HG02840 (cell line): ENCODE measurements around the gene SEC61B.

Source experiments
- ATAC-seq: cut with Tn5 transposase; IDR thresholded peaks from one replicate; pipeline ENCODE4 v1.9.1; 2021; ENCODE audit warnings: mild to moderate bottlenecking, moderate library complexity, moderate number of reproducible peaks; ENCODE audit not compliant: unreplicated experiment, low FRiP score

The SEC61B gene

GRCh38 chr9:99221621-99222415 lies at the start of gene SEC61B, which contains the start of gene ALG2:
TSS of gene SEC61B (plus strand) at chr9:99222282. CDS start at chr9:99222364, 82 bp downstream.
TSS of gene ALG2 (minus strand) at chr9:99221942. CDS start at chr9:99221894, 48 bp downstream.
- ATAC-seq: peak; percentile 89

DNA sequence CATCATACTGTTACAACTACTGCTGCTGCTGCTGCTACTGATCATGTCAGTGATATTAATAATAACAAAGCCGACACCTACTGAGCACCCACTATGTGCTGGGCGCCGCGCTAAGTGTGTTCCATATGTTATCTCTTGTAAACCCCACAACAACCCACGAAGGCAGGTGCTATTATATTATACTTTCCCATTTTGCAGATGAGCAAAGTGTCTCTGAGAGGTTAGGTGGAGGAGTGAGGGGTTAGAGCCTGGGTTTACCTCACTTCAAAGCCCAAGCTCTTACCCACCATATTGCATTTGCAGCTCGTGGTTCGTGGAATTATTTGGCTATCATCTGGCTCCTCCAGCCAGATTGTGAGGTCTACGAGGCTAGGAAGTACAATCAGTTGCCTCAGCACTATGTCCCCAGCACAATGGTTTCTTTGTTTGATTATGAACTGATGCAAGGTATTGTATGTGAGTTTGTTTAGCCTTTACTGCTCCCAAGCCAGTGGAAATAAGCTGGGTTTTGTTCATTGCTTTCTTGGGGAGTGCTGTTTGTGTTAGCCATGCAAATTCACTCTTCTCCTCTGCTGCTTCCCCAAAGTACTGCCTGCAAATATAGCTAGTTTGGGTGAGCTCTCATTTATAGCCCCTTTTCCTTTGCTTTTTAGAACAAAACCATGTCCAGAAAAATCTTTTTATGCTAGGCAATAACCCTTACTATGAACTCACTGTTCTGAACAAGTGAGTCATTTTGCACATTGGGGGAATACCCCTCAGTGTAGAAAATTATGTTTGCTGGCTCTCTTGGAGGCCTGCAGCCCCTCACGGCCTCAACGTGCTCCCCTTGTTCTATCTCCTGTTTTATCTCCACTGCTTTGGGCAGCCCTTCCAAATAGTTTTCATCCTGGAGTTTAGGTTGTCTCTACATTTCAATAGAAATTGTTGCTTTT lies 48.2 kb upstream of the SEC61B start:
- ATAC-seq: no peak

GRCh38 chr9:99176527-99177013 lies 45.5 kb upstream of the SEC61B start:
- no peak for ATAC-seq

- ATAC-seq: no peak
Observed at GRCh38 chr9:99177576-99178366, 44.3 kb upstream of the SEC61B start.

DNA sequence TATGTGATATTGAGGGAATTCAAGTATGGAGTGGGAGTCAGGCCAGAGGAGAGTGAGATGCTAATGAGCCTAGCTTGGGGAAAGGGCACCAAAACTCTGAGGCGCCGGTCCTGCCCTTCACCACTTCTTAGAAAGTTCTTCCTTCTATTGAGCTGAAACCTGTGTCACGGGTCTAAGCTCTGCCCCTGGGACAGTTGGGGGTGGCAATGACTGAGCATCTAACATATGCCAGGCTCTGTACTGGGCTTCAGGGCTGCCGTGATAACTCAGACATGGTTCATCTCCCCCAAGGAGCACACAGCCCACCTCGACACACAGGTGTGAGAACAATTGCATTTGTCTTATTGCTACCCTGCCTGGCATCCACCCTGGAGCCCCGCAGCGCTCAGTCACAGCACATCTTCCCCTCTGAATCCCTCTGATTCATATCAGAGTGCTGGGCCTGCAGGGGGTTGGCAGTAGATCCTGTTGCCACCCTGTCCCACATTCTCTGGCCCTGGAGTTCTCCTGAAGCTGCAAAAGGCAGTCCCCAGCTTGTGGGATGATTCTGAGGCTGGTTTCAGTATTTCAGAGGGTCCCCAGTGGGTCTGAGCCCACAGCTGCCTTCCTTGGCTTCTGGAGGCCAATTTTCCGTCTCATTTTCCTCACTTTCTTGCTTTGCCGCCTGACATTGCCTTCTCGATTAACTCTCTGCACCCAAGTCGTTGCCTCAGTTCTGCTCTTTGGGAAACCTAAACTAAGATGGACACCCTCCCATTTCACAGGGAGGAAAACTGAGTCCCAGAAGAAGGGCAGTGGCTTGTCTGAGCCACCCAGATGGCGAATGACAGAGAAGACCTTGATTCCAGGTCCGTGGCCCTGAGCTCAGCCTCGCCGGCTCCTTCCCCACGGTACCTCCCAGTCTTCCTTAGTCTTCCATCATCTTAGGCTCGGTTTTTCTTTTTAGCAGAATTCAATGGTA lies 42.9 kb upstream of the SEC61B start:
- ATAC-seq: no peak

DNA sequence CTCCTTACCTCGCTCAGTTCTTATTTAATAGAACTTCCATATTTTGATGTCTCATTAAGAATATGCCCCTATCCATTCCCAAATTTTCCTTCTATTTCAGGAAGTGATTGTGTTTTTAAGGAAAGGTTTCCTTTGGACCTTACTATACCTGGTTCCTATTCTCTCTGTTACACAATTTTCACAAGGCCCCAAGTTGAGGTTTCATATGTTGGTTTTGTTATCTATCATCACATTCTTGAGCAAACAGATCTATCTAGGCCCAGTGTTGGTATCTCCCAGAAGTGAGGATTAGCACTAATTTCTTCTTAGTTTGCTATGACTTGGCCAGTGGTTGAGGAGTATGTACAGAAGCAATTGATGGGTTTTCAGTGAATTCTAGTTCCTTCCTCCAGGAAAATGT lies 41.9 kb upstream of the SEC61B start:
- ATAC-seq: no peak

DNA sequence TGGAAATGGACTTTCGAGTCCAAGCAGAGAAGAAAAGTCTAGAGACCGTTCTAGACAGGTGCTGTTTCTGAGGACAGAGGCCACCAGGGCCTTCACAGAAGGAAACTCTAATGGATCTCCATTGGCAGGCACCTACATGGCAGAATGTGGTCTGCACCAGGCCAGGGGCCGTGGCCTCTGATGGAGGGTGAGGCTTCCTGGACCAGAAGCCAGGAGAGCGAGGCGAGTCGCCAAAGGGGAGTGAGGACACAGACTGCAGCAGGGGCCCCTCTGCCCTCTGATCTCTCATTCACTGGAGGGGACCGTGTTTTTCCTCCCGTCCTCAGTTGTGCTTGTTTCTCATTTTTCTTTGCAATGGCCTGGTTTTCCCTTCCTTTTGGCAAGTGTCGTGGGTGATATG lies 41.4 kb upstream of the SEC61B start:
- ATAC-seq: no peak

DNA sequence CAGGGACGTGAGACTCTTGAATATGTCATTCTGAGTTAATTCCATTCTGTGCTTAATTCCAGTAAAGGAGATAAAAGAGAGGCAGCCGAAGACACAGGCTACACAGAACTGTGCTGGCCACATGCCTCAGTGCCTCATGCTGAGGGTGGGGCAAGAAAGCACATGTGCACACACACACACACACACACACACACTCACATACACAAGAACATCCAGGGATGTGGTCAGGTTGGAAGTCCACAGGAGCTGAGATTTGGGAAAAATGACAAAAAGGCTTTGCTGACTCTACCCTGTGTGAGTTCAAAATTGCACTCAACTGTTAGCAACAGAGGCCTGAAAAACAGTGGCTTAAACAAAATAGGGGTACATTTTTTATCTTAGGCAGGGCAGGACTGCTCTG lies 40.9 kb upstream of the SEC61B start:
- ATAC-seq: no peak

GRCh38 chr9:99181621-99182020 lies 40.5 kb upstream of the SEC61B start:
- ATAC-seq: peak; percentile 52

- no peak for ATAC-seq
Observed at GRCh38 chr9:99182356-99182755, 39.7 kb upstream of the SEC61B start.

DNA sequence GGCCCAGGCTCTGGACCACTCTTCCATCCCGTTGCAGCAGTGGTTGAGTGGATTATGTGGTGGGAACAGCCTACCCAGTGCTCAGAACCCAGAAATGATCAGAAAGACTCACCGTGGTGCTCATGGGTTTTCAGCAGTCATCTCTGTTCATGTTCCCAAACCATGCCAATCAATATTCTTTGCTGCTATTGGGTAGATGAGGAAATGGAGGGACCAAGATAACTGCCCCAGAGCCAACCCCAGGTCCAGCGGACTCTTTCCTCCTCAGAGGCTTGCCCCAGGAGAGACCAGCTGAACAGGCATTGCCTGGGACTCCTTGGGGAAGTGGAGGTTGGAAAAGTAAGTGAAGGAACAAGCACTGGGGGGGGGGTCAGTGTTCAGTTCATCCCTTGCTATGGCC lies 38.5 kb upstream of the SEC61B start:
- no peak for ATAC-seq

GRCh38 chr9:99184110-99184474 lies 38.0 kb upstream of the SEC61B start:
- no peak for ATAC-seq

DNA sequence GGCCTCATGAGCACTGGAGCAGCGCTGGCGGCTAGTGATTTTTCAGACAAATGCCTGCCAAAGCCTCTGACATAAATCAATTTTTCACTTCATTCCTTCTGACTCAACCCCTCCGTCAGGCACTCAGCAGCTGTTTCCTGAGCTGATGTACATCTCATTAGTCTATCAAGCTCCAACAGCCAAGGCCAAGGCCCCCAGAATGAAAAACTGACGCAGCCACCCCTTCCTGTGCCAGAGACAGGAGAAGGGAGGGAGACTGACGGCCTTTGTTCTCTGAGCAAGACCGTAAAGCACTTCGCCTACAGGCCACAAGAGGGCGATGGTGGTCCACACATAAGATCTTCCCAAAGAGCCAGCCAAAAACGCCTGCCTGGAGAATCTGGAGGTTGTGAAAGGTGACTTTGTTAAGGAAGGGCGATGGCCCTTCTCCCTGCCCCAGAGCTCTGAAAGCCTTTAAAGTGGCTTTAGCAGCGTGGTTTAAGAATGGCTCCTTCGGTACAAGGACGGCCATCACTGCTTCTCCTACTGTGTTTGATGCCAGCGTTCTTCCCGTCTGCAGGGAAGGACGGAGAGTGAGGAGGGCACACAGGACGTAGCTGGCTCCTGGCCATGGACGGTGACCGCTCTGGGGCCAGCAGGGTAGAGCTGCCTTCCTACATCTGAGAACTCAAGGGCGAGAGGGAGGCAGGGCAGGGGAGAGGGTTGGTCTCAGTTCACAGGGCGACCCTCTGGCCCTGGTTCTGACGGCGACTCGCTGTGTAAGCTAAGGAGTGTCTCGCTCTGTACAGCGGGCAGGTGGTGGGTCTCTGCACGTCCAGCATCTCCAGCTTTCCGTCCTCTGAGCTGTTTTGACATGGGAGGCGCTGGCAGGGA lies 37.4 kb upstream of the SEC61B start:
- peak; percentile 42 for ATAC-seq

GRCh38 chr9:99185348-99185632 lies 36.8 kb upstream of the SEC61B start:
- no peak for ATAC-seq

- no peak for ATAC-seq
Observed at GRCh38 chr9:99185934-99186333, 36.1 kb upstream of the SEC61B start.

DNA sequence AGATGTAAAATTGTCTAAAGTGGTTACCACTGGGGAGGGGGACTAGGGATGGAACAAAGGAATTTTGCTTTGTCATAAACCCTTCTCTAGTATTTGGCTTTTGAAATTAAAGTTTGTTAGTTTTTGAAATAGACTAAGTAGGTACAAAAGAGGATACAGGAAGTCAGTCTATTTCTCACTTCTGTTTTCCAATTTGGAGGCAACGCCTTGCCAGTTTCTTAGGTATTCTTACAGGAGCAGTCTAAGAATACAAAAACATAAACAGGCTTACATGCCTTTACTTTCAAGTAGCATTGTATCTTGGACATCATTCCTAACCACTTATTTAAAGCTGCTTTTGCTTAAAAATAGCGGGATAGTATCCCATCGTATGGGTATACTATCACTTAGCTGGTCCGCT lies 34.8 kb upstream of the SEC61B start:
- no peak for ATAC-seq

- no peak for ATAC-seq
Observed at GRCh38 chr9:99189186-99189585, 32.9 kb upstream of the SEC61B start.

GRCh38 chr9:99189887-99190596 lies 32.0 kb upstream of the SEC61B start:
- no peak for ATAC-seq
